A549 (cell line): ENCODE data around the gene GABRR1. TPM values are rescaled to one million over a fixed set of nuclear protein-coding genes. Genes with fewer than 3 reads are reported as not detected.

Experiments used
- ATAC-seq, 2 experiments: fragments of 200-7000 bp in 1 of 2; fragments of >200 bp in 1 of 2; cut with Nextera tagmentation in 1 of 2; cut with Tn5 transposase in 1 of 2; 3 replicates each; pipeline versions ENCODE4 v1.8.0 to v1.9.1; 2018 to 2020; ENCODE audit warnings: mild to moderate bottlenecking in 1 of 2, moderate library complexity in 1 of 2
- CTCF ChIA-PET: fragments of 300-600 bp; sonication (Branson Sonifier 250); formaldehyde crosslinking; extraction: SDS; loops from one replicate; lab custom pipeline; 2021; ENCODE audit warnings: antibody characterized with exemption, inconsistent platforms; lab: Yijun Ruan, JAX
- POLR2A ChIA-PET: fragments of 350-600 bp; formaldehyde crosslinking; extraction: SDS; loops from one replicate; lab custom pipeline; 2021; ENCODE audit warnings: antibody characterized with exemption, inconsistent platforms; lab: Yijun Ruan, JAX
- DNase-seq, 2 experiments: peaks; one replicate each; pipeline versions ENCODE4 v3.0.0 to v3.0.0-alpha.2; 2011 to 2016; ENCODE audit warnings: low read depth in 1 of 2, low spot score in 1 of 2
- FAIRE-seq: peaks from 2 replicates; lab custom pipeline; 2011; peaks lifted over from hg19 to GRCh38; lab: Jason Lieb, UNC
- H3K27ac ChIP-seq, 2 experiments: fragments of >200 bp; sonication (Bioruptor Twin); formaldehyde crosslinking; 3 replicates each; pipeline ENCODE4 v1.5.1; 2016 to 2017
- H3K4me1 ChIP-seq: fragments of >200 bp; sonication (Bioruptor Twin); formaldehyde crosslinking; 3 replicates; pipeline ENCODE4 v1.6.1; 2016
- H3K4me2 ChIP-seq: fragments of >200 bp; sonication (Bioruptor Twin); formaldehyde crosslinking; 3 replicates; pipeline ENCODE4 v1.6.1; 2016
- H3K4me3 ChIP-seq: fragments of >200 bp; sonication (Bioruptor Twin); formaldehyde crosslinking; 3 replicates; pipeline ENCODE4 v1.5.1; 2016
- H3K9me3 ChIP-seq: fragments of >200 bp; sonication (Bioruptor Twin); formaldehyde crosslinking; 3 replicates; pipeline ENCODE4 v1.6.1; 2016
- ATOH8 ChIP-seq: fragments of 250-450 bp; sonication (Bioruptor Pico); IDR thresholded peaks from 2 replicates; pipeline ENCODE4 v1.5.0; 2020; ENCODE audit warnings: low read depth, mild to moderate bottlenecking, moderate library complexity
- BHLHE40 ChIP-seq: IDR thresholded peaks from 2 replicates; pipeline ENCODE4 v1.6.1; 2012; ENCODE audit warnings: low read depth, low read length, inconsistent platforms
- CHD2 ChIP-seq: fragments of 150-350 bp; IDR thresholded peaks from 2 replicates; pipeline ENCODE4 v1.6.1; 2014; ENCODE audit warnings: low read length; ENCODE audit not compliant: partially characterized antibody
- EHF ChIP-seq: fragments of 250-450 bp; sonication (Bioruptor Pico); IDR thresholded peaks from 2 replicates; pipeline ENCODE4 v1.5.0; 2020; ENCODE audit warnings: mild to moderate bottlenecking
- EHMT2 ChIP-seq: fragments of 200-600 bp; sonication (generic); IDR thresholded peaks from 2 replicates; pipeline ENCODE4 v1.6.1; 2016; ENCODE audit warnings: antibody characterized with exemption, low read depth, mild to moderate bottlenecking, moderate library complexity
- FOSB ChIP-seq: fragments of 250-450 bp; sonication (Bioruptor Pico); IDR thresholded peaks from 2 replicates; pipeline ENCODE4 v1.5.0; 2020; ENCODE audit warnings: mild to moderate bottlenecking, moderate library complexity
- FOXS1 ChIP-seq: fragments of 250-450 bp; sonication (Bioruptor Pico); IDR thresholded peaks from 2 replicates; pipeline ENCODE4 v1.5.0; 2020; ENCODE audit warnings: mild to moderate bottlenecking, moderate library complexity
- HMGXB4 ChIP-seq: fragments of 250-450 bp; sonication (Bioruptor Pico); IDR thresholded peaks from 2 replicates; pipeline ENCODE4 v1.5.0; 2021; ENCODE audit warnings: mild to moderate bottlenecking, moderate library complexity, borderline replicate concordance
- HOXB13 ChIP-seq: fragments of 250-450 bp; sonication (Bioruptor Pico); IDR thresholded peaks from 2 replicates; pipeline ENCODE4 v1.5.0; 2020; ENCODE audit warnings: low read depth, mild to moderate bottlenecking, moderate library complexity
- RAD21 ChIP-seq, 2 experiments: fragments of >200 bp in 1 of 2; sonication (Bioruptor Twin) in 1 of 2; formaldehyde crosslinking in 1 of 2; IDR thresholded peaks in 1 of 2; conservative IDR thresholded peaks in 1 of 2; 2 replicates in 1 of 2; 3 replicates in 1 of 2; pipeline ENCODE4 v1.6.1; 2012 to 2018; ENCODE audit warnings: inconsistent platforms in 1 of 2
- RCOR1 ChIP-seq: fragments of 150-350 bp; IDR thresholded peaks from 2 replicates; pipeline ENCODE4 v1.6.1; 2014; ENCODE audit warnings: antibody characterized with exemption, low read length, low read depth
- SMC3 ChIP-seq: fragments of >200 bp; sonication (Bioruptor Twin); formaldehyde crosslinking; IDR thresholded peaks from 3 replicates; pipeline ENCODE4 v1.6.1; 2018; ENCODE audit warnings: inconsistent platforms
- USF2 ChIP-seq: fragments of 450-650 bp; IDR thresholded peaks from 2 replicates; pipeline ENCODE4 v1.6.1; 2014; ENCODE audit warnings: antibody characterized with exemption
- ZNF302 ChIP-seq: fragments of 250-450 bp; sonication (Bioruptor Pico); IDR thresholded peaks from 2 replicates; pipeline ENCODE4 v1.9.0; 2021; ENCODE audit warnings: inconsistent platforms, mild to moderate bottlenecking, moderate library complexity
- WGBS: methylation state at CpG from one replicate; pipeline ENCODE4 v1.1.6; 2017; ENCODE audit errors: missing lambda C conversion rate; 5-methylcytosine and 5-hydroxymethylcytosine counted together
- polyA plus RNA-seq, 4 experiments: library from polyadenylated mRNA; depleted of rRNA in 3 of 4; stranded (reverse); fragments of >200 nt; fragmentation: RNase III in 1 of 4; extraction: RNeasy Plus Mini Kit Qiagen cat#74134 plus additional on column Dnase treatment in 1 of 4; gene quantifications; 2 replicates in 3 of 4; 3 replicates in 1 of 4; pipeline ENCODE4 v1.2.3, GENCODE V29; 2011 to 2017
- TF ChIP-seq, protein P1 (sequence below): fragments of >200 bp; sonication (Bioruptor Twin); formaldehyde crosslinking; IDR thresholded peaks from 3 replicates; pipeline ENCODE4 v1.6.1; 2016
- TF ChIP-seq, protein P2 (sequence below): fragments of >200 bp; sonication (Bioruptor Twin); formaldehyde crosslinking; IDR thresholded peaks from 3 replicates; pipeline ENCODE4 v1.5.1; 2016
- TF ChIP-seq, protein P3 (sequence below): fragments of >200 bp; sonication (Bioruptor Twin); formaldehyde crosslinking; IDR thresholded peaks from 2 replicates; pipeline ENCODE4 v1.6.1; 2016
- TF ChIP-seq, protein P4 (sequence below): fragments of 150-350 bp; IDR thresholded peaks from 2 replicates; pipeline ENCODE4 v1.6.1; 2014; ENCODE audit warnings: low read depth, mild to moderate bottlenecking, low read length
- TF ChIP-seq, protein P5 (sequence below): IDR thresholded peaks from 2 replicates; pipeline ENCODE4 v1.6.1; 2012; ENCODE audit warnings: low read depth, borderline replicate concordance
- TF ChIP-seq, protein P6 (sequence below): fragments of 200-600 bp; sonication (generic); IDR thresholded peaks from 2 replicates; pipeline ENCODE4 v1.6.1; 2016; ENCODE audit warnings: antibody characterized with exemption, mild to moderate bottlenecking, moderate library complexity

Gene GABRR1
- polyA plus RNA-seq, 2 of the 4 experiments (the other 2 are of a cell fraction), result not detected

DNA sequence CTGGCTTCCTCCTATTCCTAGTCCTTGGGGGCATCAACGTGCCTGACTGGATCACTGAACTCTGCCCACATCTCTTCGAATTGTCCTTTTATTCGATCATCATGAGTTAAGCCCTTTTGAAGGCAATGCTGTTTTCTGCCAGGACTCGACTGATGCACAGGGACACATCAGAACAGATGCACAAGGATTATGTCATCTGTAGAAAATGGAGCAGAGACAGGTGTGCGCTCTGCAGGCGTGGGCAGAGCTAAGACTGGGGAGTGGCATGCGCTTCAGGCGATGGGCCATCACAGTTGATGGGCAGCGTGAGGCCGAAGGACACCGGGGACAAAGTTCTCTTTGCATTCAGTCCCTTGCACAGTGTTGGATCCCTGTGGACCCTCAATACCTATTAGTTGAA, 13.1 kb downstream of the GABRR1 start:
- no peaks in the 10 kb centered on the region for H3K9me3 ChIP-seq
- FAIRE-seq (no peak), ATAC-seq (no peak), DNase-seq (no peak)
- H3K27ac ChIP-seq, result no peak overlapping the region
- POLR2A ChIA-PET, result no interaction called here
- TF ChIP-seq HOXB13 (CRISPR knock-in tag), result no peak
- no peak for TF ChIP-seq CHD2
- TF ChIP-seq ATOH8 (CRISPR knock-in tag), result no peak
- no peak for TF ChIP-seq EHF (CRISPR knock-in tag)
- TF ChIP-seq, protein P1, sequence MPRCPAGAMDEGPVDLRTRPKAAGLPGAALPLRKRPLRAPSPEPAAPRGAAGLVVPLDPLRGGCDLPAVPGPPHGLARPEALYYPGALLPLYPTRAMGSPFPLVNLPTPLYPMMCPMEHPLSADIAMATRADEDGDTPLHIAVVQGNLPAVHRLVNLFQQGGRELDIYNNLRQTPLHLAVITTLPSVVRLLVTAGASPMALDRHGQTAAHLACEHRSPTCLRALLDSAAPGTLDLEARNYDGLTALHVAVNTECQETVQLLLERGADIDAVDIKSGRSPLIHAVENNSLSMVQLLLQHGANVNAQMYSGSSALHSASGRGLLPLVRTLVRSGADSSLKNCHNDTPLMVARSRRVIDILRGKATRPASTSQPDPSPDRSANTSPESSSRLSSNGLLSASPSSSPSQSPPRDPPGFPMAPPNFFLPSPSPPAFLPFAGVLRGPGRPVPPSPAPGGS, result no peak
- no peak for TF ChIP-seq FOSB (CRISPR knock-in tag)
- TF ChIP-seq RCOR1, result no peak
- TF ChIP-seq, protein P2, sequence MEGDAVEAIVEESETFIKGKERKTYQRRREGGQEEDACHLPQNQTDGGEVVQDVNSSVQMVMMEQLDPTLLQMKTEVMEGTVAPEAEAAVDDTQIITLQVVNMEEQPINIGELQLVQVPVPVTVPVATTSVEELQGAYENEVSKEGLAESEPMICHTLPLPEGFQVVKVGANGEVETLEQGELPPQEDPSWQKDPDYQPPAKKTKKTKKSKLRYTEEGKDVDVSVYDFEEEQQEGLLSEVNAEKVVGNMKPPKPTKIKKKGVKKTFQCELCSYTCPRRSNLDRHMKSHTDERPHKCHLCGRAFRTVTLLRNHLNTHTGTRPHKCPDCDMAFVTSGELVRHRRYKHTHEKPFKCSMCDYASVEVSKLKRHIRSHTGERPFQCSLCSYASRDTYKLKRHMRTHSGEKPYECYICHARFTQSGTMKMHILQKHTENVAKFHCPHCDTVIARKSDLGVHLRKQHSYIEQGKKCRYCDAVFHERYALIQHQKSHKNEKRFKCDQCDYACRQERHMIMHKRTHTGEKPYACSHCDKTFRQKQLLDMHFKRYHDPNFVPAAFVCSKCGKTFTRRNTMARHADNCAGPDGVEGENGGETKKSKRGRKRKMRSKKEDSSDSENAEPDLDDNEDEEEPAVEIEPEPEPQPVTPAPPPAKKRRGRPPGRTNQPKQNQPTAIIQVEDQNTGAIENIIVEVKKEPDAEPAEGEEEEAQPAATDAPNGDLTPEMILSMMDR, result no peak
- TF ChIP-seq FOXS1 (CRISPR knock-in tag), result no peak
- TF ChIP-seq SMC3, result no peak
- TF ChIP-seq RAD21 (conservative IDR thresholded peaks at IDR 0.05 in 1 of 2, IDR thresholded peaks at IDR 0.05 in 1 of 2), result no peak
- no peak for TF ChIP-seq HMGXB4
- CTCF ChIA-PET, result no interaction called here
- no peaks in the 10 kb centered on the region for H3K4me1 ChIP-seq
- WGBS, result 72% methylated on average over 11 of the region's 11 CpGs
- no peak overlapping the region for H3K4me3 ChIP-seq
- H3K4me2 ChIP-seq, result no peak overlapping the region

DNA sequence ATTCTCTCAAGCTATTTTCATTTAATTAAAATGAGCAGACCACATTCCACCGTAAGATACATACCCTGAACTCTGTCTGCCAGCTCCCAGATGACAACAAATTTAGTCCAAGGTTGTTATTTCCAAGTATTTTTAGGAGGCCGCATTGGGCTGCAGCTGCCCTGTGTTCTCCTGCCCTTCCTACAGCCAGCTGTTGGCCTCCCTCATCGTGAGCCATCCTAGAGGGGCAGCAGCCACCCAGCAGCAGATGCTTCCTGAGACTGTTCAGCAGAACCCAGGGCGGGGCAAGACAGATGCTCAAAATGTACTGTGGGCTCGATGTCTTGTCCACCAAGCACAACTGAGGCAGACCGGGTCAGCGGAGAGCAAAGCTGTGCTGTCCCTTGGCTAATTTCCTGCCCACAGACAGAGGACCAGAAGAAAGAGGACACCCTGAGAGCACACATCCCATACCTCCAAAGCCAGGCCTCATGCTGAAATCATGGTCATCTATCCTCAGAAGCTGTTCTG, 16.4 kb downstream of the GABRR1 start:
- Histone ChIP-seq H3K4me1 (no peaks in the 10 kb centered on the region), H3K27ac (no peak overlapping the region), H3K9me3 (no peaks in the 10 kb centered on the region), H3K4me2 (no peak overlapping the region), H3K4me3 (no peak overlapping the region)
- ChIA-PET CTCF (interaction anchor here (0.6 kb wide), 2 partner anchors 30 to 68 kb away, joined by 3 to 7 read pairs; no protein-coding TSS in a partner anchor), POLR2A (no interaction called here)
- WGBS, result 70% methylated on average over 6 of the region's 7 CpGs
- FAIRE-seq, result no peak
- ATAC-seq, result no peak
- no peak for DNase-seq
- TF ChIP-seq, protein P3, sequence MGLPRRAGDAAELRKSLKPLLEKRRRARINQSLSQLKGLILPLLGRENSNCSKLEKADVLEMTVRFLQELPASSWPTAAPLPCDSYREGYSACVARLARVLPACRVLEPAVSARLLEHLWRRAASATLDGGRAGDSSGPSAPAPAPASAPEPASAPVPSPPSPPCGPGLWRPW, result no peak
- TF ChIP-seq, protein P4, sequence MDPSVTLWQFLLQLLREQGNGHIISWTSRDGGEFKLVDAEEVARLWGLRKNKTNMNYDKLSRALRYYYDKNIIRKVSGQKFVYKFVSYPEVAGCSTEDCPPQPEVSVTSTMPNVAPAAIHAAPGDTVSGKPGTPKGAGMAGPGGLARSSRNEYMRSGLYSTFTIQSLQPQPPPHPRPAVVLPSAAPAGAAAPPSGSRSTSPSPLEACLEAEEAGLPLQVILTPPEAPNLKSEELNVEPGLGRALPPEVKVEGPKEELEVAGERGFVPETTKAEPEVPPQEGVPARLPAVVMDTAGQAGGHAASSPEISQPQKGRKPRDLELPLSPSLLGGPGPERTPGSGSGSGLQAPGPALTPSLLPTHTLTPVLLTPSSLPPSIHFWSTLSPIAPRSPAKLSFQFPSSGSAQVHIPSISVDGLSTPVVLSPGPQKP, result no peak
- TF ChIP-seq, protein P5, sequence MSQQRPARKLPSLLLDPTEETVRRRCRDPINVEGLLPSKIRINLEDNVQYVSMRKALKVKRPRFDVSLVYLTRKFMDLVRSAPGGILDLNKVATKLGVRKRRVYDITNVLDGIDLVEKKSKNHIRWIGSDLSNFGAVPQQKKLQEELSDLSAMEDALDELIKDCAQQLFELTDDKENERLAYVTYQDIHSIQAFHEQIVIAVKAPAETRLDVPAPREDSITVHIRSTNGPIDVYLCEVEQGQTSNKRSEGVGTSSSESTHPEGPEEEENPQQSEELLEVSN, result no peak
- no peak for TF ChIP-seq USF2
- no peak for TF ChIP-seq BHLHE40
- TF ChIP-seq ZNF302 (CRISPR knock-in tag), result no peak
- TF ChIP-seq, protein P6, sequence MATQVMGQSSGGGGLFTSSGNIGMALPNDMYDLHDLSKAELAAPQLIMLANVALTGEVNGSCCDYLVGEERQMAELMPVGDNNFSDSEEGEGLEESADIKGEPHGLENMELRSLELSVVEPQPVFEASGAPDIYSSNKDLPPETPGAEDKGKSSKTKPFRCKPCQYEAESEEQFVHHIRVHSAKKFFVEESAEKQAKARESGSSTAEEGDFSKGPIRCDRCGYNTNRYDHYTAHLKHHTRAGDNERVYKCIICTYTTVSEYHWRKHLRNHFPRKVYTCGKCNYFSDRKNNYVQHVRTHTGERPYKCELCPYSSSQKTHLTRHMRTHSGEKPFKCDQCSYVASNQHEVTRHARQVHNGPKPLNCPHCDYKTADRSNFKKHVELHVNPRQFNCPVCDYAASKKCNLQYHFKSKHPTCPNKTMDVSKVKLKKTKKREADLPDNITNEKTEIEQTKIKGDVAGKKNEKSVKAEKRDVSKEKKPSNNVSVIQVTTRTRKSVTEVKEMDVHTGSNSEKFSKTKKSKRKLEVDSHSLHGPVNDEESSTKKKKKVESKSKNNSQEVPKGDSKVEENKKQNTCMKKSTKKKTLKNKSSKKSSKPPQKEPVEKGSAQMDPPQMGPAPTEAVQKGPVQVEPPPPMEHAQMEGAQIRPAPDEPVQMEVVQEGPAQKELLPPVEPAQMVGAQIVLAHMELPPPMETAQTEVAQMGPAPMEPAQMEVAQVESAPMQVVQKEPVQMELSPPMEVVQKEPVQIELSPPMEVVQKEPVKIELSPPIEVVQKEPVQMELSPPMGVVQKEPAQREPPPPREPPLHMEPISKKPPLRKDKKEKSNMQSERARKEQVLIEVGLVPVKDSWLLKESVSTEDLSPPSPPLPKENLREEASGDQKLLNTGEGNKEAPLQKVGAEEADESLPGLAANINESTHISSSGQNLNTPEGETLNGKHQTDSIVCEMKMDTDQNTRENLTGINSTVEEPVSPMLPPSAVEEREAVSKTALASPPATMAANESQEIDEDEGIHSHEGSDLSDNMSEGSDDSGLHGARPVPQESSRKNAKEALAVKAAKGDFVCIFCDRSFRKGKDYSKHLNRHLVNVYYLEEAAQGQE, result no peak
- TF ChIP-seq EHMT2, result no peak
- TF ChIP-seq HMGXB4, result no peak
